Retina (tissue), 1 donor: ENCODE results near the gene CHST11.
"Not testable (repeated sequence)": the region's sequence is repeated elsewhere in the genome, so short reads cannot be mapped to it uniquely, and the experiment has no call there.

Experiments used
- DNase-seq: peaks from one replicate; pipeline ENCODE4 v3.0.0-alpha.2; 2016

Gene CHST11

DNA sequence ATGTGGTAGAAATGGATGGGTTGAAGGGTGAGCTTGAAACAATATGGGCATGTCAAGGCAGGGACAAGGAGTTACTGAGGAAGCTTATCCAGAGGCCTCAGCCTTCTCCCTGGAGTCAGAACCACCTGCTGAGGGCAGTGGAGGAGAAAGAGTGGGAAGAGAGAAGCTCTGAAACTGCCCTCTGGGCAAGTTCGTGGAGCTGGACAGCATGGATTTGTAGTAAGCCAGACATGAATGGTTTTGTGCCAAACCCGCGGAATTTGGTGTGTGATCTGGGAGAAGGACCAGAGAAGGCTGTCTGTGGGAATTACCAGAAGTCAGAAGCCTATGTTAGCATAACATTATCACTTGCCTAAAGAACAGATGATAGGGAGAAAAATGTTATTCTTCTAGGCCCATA, 336.5 kb downstream of the CHST11 start:
- no peak for DNase-seq

DNA sequence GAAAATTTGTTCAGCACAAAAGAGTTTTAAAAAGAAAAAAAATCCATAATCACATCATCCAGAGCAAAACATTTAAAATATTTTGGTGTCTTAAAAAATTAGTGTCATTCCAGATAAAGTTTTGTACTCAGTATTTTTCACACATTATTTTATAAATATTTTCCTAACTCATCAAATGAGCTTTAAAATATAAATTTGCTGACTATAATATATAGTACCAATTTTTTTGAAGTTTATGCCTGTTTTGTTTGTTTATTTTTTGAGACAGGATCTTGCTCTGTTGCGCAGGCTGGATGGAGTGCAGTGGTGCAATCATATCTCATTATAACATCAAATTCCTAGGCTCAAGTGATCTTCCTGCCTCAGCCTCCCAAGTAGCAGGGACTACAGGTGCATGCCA, 337.2 kb downstream of the CHST11 start:
- DNase-seq, result no peak

DNA sequence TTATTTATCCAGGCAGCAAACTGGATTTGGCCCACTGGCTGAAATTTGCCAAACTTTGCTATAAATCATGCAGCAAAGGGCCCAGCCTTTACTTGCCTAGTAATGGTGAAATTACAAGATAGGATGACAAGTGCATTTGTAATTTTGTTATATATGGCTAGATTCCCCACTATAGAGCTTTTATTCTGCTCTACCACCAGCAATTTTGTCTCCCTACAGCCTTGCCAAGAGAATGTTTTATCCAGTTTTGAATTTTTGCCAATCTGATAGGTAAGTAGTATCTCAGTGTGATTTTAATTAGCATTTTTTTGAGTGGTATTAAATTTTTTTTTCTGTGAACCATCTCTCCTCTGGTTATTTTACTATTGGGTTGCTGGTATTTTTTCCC, 339.7 kb downstream of the CHST11 start:
- no peak for DNase-seq

GRCh38 chr12:104799458-104799857, 342.7 kb downstream of the CHST11 start:
- no peak for DNase-seq

- no peak for DNase-seq
Measured at GRCh38 chr12:104801005-104801404, 344.3 kb downstream of the CHST11 start.

DNA sequence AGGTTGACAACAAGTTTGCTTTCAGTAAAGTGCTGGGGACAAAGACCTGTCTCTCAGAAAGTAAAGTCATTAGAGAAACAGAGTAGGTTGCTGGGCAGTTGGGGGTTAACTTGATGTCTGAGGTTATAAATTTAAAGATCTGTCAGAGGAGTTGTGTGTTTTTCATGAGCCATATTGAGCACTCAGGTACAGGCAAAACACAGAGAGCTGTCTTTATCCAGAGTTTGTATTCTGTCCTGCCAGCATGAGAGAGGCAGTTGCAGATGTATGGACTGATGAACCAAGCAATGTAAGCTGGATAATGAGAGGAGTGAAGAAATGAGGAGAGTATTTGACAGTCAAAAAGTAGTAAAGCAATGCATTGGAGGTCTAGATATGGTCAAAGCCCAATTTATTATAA, 344.7 kb downstream of the CHST11 start:
- no peak for DNase-seq

- DNase-seq, result no peak
Measured at GRCh38 chr12:104802208-104802607, 345.5 kb downstream of the CHST11 start.

GRCh38 chr12:104805186-104805585, 348.4 kb downstream of the CHST11 start:
- DNase-seq, result no peak

GRCh38 chr12:104806194-104806593, 349.4 kb downstream of the CHST11 start:
- not testable (repeated sequence) for DNase-seq

DNA sequence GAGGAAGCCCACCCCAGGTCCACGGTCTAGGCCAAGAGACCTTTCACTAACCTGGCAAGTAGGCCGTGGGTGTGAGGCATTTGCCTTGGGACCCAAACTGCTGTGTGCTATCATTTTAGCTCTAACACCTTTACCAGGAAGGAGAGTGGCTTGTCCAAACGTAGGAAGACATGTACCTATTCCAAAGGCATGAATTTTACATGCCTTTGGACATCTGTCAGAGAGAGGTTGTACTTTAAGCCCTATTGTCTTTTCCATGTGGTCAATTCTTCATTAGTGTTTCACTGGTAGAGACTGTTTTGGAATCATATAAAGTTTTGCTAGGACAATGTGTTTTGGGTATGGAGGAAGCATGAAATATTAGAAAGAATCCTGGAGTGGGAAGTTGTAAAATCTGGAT, 352.5 kb downstream of the CHST11 start:
- no peak for DNase-seq

GRCh38 chr12:104809706-104810385, 353.1 kb downstream of the CHST11 start:
- DNase-seq, result no peak
